ENCODE data around the gene GALNT2. TPM values are rescaled to one million over a fixed set of nuclear protein-coding genes. Genes with fewer than 3 reads are reported as not detected.

Gene GALNT2
- polyA plus RNA-seq, 1 of the 3 experiments (the other 2 are of a cell fraction) = 118 TPM

GRCh38 chr1:230222678-230223077 lies 155.6 kb downstream of the GALNT2 start:
- Histone ChIP-seq H3K9ac (no peak overlapping the region), H4K20me1 (ENCODE audit: insufficient read depth) (0 out of 2 replicates have a peak, but pooled peaks cover 9% of the 10 kb centered on the region), H3K36me3 (replicated peaks in 1 of 2; ENCODE audit: control insufficient read depth in 1 of 2, insufficient read depth in 2 of 2, low read length in 1 of 2) (no peaks in the 10 kb centered on the region), H3K4me2 (no peak overlapping the region), H3K9me2 (no peaks in the 10 kb centered on the region), H3K9me3 (no peaks in the 10 kb centered on the region), H3F3A (replicated peaks; ENCODE audit: insufficient read depth) (peaks cover 3% of the 10 kb centered on the region), H3K4me1 (ENCODE audit: control insufficient read depth in 1 of 2, insufficient read depth in 2 of 2, low read depth in 1 of 2, low read length in 1 of 2) (no peaks in the 10 kb centered on the region; a peak in 1 of 4 replicates), H2AFZ (ENCODE audit: low read depth) (no peak overlapping the region), H3K27ac (ENCODE audit: low read depth in 2 of 2, low read length in 1 of 2) (no peak overlapping the region), H3K4me3 (ENCODE audit: low read depth in 2 of 2, low read length in 1 of 2) (no peak overlapping the region), H3K79me2 (ENCODE audit: insufficient read depth) (peaks cover 36% of the 10 kb centered on the region), H3K27me3 (ENCODE audit: insufficient read depth) (no peaks in the 10 kb centered on the region)
- POLR2A ChIA-PET = no interaction called here
- no peak for DNase-seq
- CTCF ChIA-PET = interaction anchor here (1.2 kb wide), 1 partner anchor 11 kb away, joined by 3 read pairs; no protein-coding TSS in a partner anchor
- TF ChIP-seq POLR2AphosphoS5 (IDR thresholded peaks at IDR 0.05; ENCODE audit: low read depth, low read length) (no peak), CTCF (IDR thresholded peaks at IDR 0.05) (peak; percentile 18; the same call in 1 of the 2 replicates)
- 91% methylated on average over 2 of the region's 2 CpGs for WGBS (ENCODE audit: low lambda C conversion rate)

GRCh38 chr1:230224101-230224960 lies 157.3 kb downstream of the GALNT2 start:
- POLR2A ChIA-PET = no interaction called here
- 97% methylated on average over 18 of the region's 18 CpGs for WGBS (ENCODE audit: low lambda C conversion rate)
- no peaks in the 10 kb centered on the region for H3K9me3 ChIP-seq
- 0 out of 2 replicates have a peak, but pooled peaks cover 9% of the 10 kb centered on the region for H4K20me1 ChIP-seq (ENCODE audit: insufficient read depth)
- H3K27me3 ChIP-seq (ENCODE audit: insufficient read depth) = no peaks in the 10 kb centered on the region
- CTCF ChIA-PET = interaction anchor here (0.6 to 1.8 kb wide), 3 partner anchors 10 to 563 kb away, joined by 3 to 5 read pairs (median 3); no protein-coding TSS in a partner anchor
- H3F3A ChIP-seq (replicated peaks; ENCODE audit: insufficient read depth) = peaks cover 3% of the 10 kb centered on the region
- no peaks in the 10 kb centered on the region for H3K36me3 ChIP-seq (replicated peaks in 1 of 2; ENCODE audit: control insufficient read depth in 1 of 2, insufficient read depth in 2 of 2, low read length in 1 of 2)
- H3K27ac ChIP-seq (ENCODE audit: low read depth in 2 of 2, low read length in 1 of 2) = no peak overlapping the region
- H2AFZ ChIP-seq (ENCODE audit: low read depth) = no peak overlapping the region
- no peak overlapping the region for H3K4me3 ChIP-seq (ENCODE audit: low read depth in 2 of 2, low read length in 1 of 2)
- TF ChIP-seq MAX (IDR thresholded peaks at IDR 0.05; ENCODE audit: low read depth) = no peak
- TF ChIP-seq NFIC (IDR thresholded peaks at IDR 0.05; ENCODE audit: borderline replicate concordance) = no peak
- TF ChIP-seq, protein P1, sequence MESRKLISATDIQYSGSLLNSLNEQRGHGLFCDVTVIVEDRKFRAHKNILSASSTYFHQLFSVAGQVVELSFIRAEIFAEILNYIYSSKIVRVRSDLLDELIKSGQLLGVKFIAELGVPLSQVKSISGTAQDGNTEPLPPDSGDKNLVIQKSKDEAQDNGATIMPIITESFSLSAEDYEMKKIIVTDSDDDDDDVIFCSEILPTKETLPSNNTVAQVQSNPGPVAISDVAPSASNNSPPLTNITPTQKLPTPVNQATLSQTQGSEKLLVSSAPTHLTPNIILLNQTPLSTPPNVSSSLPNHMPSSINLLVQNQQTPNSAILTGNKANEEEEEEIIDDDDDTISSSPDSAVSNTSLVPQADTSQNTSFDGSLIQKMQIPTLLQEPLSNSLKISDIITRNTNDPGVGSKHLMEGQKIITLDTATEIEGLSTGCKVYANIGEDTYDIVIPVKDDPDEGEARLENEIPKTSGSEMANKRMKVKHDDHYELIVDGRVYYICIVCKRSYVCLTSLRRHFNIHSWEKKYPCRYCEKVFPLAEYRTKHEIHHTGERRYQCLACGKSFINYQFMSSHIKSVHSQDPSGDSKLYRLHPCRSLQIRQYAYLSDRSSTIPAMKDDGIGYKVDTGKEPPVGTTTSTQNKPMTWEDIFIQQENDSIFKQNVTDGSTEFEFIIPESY (IDR thresholded peaks at IDR 0.05; ENCODE audit: borderline replicate concordance, low read depth) = no peak
- TF ChIP-seq FOXJ3 (CRISPR knock-in tag; IDR thresholded peaks at IDR 0.05) = no peak
- TF ChIP-seq CHD2 (IDR thresholded peaks at IDR 0.05; ENCODE audit: low read length, partially characterized antibody) = no peak
- no peak for TF ChIP-seq MEF2A (IDR thresholded peaks at IDR 0.05; ENCODE audit: borderline replicate concordance, low read depth)
- TF ChIP-seq RXRA (IDR thresholded peaks at IDR 0.05; ENCODE audit: borderline replicate concordance, low read depth) = no peak
- TF ChIP-seq YY1 (IDR thresholded peaks at IDR 0.05; ENCODE audit: low read depth) = no peak
- TF ChIP-seq TEAD4 (IDR thresholded peaks at IDR 0.05; ENCODE audit: borderline replicate concordance, insufficient read depth) = no peak
- TF ChIP-seq GABPA (IDR thresholded peaks at IDR 0.05; ENCODE audit: low read depth) = no peak
- no peak for TF ChIP-seq ELF1 (IDR thresholded peaks at IDR 0.05)
- TF ChIP-seq EP300 (IDR thresholded peaks at IDR 0.05; ENCODE audit: borderline replicate concordance in 1 of 2, low read depth in 1 of 2, low read length in 1 of 2) = no peak
- TF ChIP-seq FOXM1 (IDR thresholded peaks at IDR 0.05; ENCODE audit: low read depth) = no peak
- no peak for TF ChIP-seq RCOR1 (IDR thresholded peaks at IDR 0.05; ENCODE audit: low read length)
- no peak for TF ChIP-seq NRF1 (IDR thresholded peaks at IDR 0.05; ENCODE audit: low read depth, low read length)
- H3K9me2 ChIP-seq = no peaks in the 10 kb centered on the region
- no peak for DNase-seq
- H3K4me2 ChIP-seq = no peak overlapping the region
- H3K9ac ChIP-seq = no peak overlapping the region
- H3K79me2 ChIP-seq (ENCODE audit: insufficient read depth) = peaks cover 34% of the 10 kb centered on the region
- peaks cover 0 to 1% of the 10 kb centered on the region in 2 experiments; a peak in 1 of 4 replicates for H3K4me1 ChIP-seq (ENCODE audit: control insufficient read depth in 1 of 2, insufficient read depth in 2 of 2, low read depth in 1 of 2, low read length in 1 of 2)
